Suprapubic skin (tissue), 4 donors: ENCODE measurements around the gene ADAMTS2. TPM values are rescaled to one million over a fixed set of nuclear protein-coding genes. Genes with fewer than 3 reads are reported as not detected.
A peak's percentile ranks its signal among the peaks of the same experiment; 100 is the strongest.

ENCODE experiments used
- DNase-seq, 2 donors: peaks; one replicate each; pipeline ENCODE4 v3.0.0-alpha.2; 2019; ENCODE audit warnings: low spot score in 2 of 2
- H3K27ac ChIP-seq: fragments of 200-600 bp; sonication (generic); one replicate; pipeline ENCODE4 v1.5.1; 2019
- H3K27me3 ChIP-seq: fragments of 200-600 bp; sonication (generic); one replicate; pipeline ENCODE4 v1.5.1; 2019
- H3K36me3 ChIP-seq: fragments of 200-600 bp; sonication (generic); one replicate; pipeline ENCODE4 v1.5.1; 2019
- H3K4me1 ChIP-seq: fragments of 200-600 bp; sonication (generic); one replicate; pipeline ENCODE4 v1.5.1; 2019
- H3K4me3 ChIP-seq: fragments of 200-600 bp; sonication (generic); one replicate; pipeline ENCODE4 v1.5.1; 2019; ENCODE audit warnings: mild to moderate bottlenecking
- H3K9me3 ChIP-seq: fragments of 200-600 bp; sonication (generic); one replicate; pipeline ENCODE4 v1.5.1; 2019
- CTCF ChIP-seq, 2 donors: fragments of 200-600 bp in 1 of 2; fragments of 450-650 bp in 1 of 2; sonication (generic) in 1 of 2; IDR thresholded peaks; one replicate each; pipeline ENCODE4 v1.5.1; 2016 to 2019; ENCODE audit warnings: antibody characterized with exemption in 2 of 2, mild to moderate bottlenecking in 1 of 2, moderate library complexity in 1 of 2
- EP300 ChIP-seq: sonication (generic); formaldehyde crosslinking; IDR thresholded peaks from one replicate; pipeline ENCODE4 v1.6.1; 2017; ENCODE audit warnings: antibody characterized with exemption
- POLR2A ChIP-seq, 2 donors: fragments of 450-650 bp; IDR thresholded peaks; one replicate each; pipeline ENCODE4 v1.6.1; 2017; ENCODE audit warnings: antibody characterized with exemption in 2 of 2, mild to moderate bottlenecking in 2 of 2, moderate library complexity in 2 of 2
- POLR2AphosphoS5 ChIP-seq, 3 donors: sonication (generic); formaldehyde crosslinking; IDR thresholded peaks; one replicate each; pipeline ENCODE4 v1.6.1; 2017; ENCODE audit warnings: antibody characterized with exemption in 3 of 3
- WGBS: methylation state at CpG from one replicate; pipeline ENCODE4 v1.1.5; 2018; 5-methylcytosine and 5-hydroxymethylcytosine counted together
- total RNA-seq, 4 donors: library from RNA; depleted of rRNA; stranded (reverse); fragments of >200 nt; gene quantifications; one replicate each; pipeline ENCODE4 v1.1.0, GENCODE V29; 2016

The ADAMTS2 gene
- total RNA-seq, 4 donors from 2014 or later: 3.1 to 5.5 (median 4.3) TPM

GRCh38 chr5:179227580-179228311 lies 117.5 kb downstream of the ADAMTS2 start:
- TF ChIP-seq POLR2A (IDR thresholded peaks at IDR 0.05) (no peak), POLR2AphosphoS5 (IDR thresholded peaks at IDR 0.05) (no peak), CTCF (IDR thresholded peaks at IDR 0.05) (no peak), EP300 (no peak)
- Histone ChIP-seq H3K27ac (no peak overlapping the region), H3K9me3 (no peaks in the 10 kb centered on the region), H3K27me3 (no peaks in the 10 kb centered on the region), H3K36me3 (no peaks in the 10 kb centered on the region), H3K4me1 (no peaks in the 10 kb centered on the region), H3K4me3 (no peak overlapping the region)
- peak; percentile 54 to 61 for DNase-seq
- WGBS: 71% methylated on average over 17 of the region's 17 CpGs

DNA sequence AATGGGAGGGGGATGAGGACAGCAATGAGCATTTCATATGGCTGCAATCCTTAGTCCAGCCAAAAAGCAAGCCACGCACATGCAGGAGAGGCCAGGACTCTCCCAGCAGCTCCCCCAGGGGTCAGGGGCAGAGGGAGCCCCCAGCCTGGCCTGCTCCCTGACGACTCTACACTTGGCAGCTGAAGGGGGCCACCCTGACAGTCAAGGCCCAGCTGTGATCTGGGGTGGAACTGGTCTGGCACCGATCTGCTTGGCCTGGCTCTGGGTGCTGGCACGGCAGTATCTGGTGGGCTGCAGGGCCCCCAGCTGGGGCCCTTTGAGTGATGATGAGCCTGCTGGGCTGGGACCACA lies 118.1 kb downstream of the ADAMTS2 start:
- Histone ChIP-seq H3K27me3 (no peaks in the 10 kb centered on the region), H3K9me3 (no peaks in the 10 kb centered on the region), H3K4me3 (no peak overlapping the region), H3K4me1 (no peaks in the 10 kb centered on the region), H3K36me3 (no peaks in the 10 kb centered on the region), H3K27ac (no peak overlapping the region)
- DNase-seq: peak in 1 of 2 donors; percentile 56
- TF ChIP-seq EP300: no peak
- no peak for TF ChIP-seq CTCF (IDR thresholded peaks at IDR 0.05)
- no peak for TF ChIP-seq POLR2AphosphoS5 (IDR thresholded peaks at IDR 0.05)
- TF ChIP-seq POLR2A (IDR thresholded peaks at IDR 0.05): no peak
- WGBS: 43% methylated on average over 2 of the region's 4 CpGs

DNA sequence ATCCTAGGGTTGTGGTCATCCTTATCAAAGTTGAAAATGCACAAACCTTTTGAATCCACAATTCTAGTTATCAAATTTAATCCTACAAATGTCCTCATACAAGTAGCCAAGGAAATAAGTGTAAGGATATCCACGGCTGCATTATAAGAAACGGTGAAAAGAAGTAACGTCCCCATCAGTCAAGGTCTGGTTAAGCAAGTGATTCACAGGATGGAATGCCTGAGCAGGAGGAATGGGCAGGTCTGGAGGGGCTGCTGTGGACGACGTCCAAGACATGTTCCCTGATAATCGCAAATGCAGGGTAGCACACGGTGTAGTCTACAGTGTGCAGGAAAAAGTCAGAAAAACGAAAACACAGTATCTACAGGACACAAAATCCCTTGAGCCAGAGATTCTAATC lies 118.6 kb downstream of the ADAMTS2 start:
- DNase-seq: peak in 1 of 2 donors; percentile 16
- no peak overlapping the region for H3K27ac ChIP-seq
- no peaks in the 10 kb centered on the region for H3K27me3 ChIP-seq
- no peaks in the 10 kb centered on the region for H3K36me3 ChIP-seq
- WGBS: 66% methylated on average over 8 of the region's 8 CpGs
- H3K4me1 ChIP-seq: no peaks in the 10 kb centered on the region
- no peaks in the 10 kb centered on the region for H3K9me3 ChIP-seq
- no peak for TF ChIP-seq EP300
- TF ChIP-seq POLR2A (IDR thresholded peaks at IDR 0.05): no peak
- no peak for TF ChIP-seq POLR2AphosphoS5 (IDR thresholded peaks at IDR 0.05)
- TF ChIP-seq CTCF (IDR thresholded peaks at IDR 0.05): no peak
- H3K4me3 ChIP-seq: no peak overlapping the region

GRCh38 chr5:179225387-179225786 lies 119.9 kb downstream of the ADAMTS2 start:
- H3K27me3 ChIP-seq: no peaks in the 10 kb centered on the region
- WGBS: 94% methylated on average over 19 of the region's 19 CpGs
- H3K4me1 ChIP-seq: no peaks in the 10 kb centered on the region
- H3K9me3 ChIP-seq: no peaks in the 10 kb centered on the region
- H3K27ac ChIP-seq: no peak overlapping the region
- H3K4me3 ChIP-seq: no peak overlapping the region
- no peaks in the 10 kb centered on the region for H3K36me3 ChIP-seq
- peak; percentile 51 to 65 for DNase-seq
- no peak for TF ChIP-seq EP300
- no peak for TF ChIP-seq POLR2AphosphoS5 (IDR thresholded peaks at IDR 0.05)
- no peak for TF ChIP-seq POLR2A (IDR thresholded peaks at IDR 0.05)
- no peak for TF ChIP-seq CTCF (IDR thresholded peaks at IDR 0.05)

DNA sequence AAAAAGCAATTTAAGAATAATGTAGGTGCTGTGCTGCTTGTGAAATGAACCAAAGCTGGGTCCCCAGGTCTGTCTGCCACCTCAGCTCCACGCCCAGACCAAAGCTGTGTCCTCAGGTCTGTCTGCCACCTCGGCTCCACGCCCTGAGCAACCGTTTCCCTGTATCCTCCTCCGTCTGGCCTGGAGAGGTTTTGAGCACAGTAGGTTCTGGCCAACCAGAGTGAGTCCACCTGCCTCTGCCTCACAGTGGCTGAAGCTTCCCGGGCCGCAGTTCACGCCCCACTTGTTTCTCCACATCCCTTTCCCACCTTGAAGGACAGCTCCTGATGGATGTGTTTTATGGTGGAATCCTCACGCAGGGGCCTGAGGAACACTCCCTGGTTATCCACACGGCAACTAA lies 120.5 kb downstream of the ADAMTS2 start:
- WGBS: 97% methylated on average over 7 of the region's 10 CpGs
- no peaks in the 10 kb centered on the region for H3K9me3 ChIP-seq
- TF ChIP-seq POLR2A (IDR thresholded peaks at IDR 0.05) (no peak), POLR2AphosphoS5 (IDR thresholded peaks at IDR 0.05) (no peak), CTCF (IDR thresholded peaks at IDR 0.05) (no peak), EP300 (no peak)
- H3K27ac ChIP-seq: no peak overlapping the region
- no peaks in the 10 kb centered on the region for H3K36me3 ChIP-seq
- H3K4me1 ChIP-seq: no peaks in the 10 kb centered on the region
- H3K27me3 ChIP-seq: no peaks in the 10 kb centered on the region
- peak; percentile 23 to 43 for DNase-seq
- H3K4me3 ChIP-seq: no peak overlapping the region
